GM21723 (cell line): Measurements from ENCODE around the gene C12orf43.
"Not testable (repeated sequence)": the region's sequence is repeated elsewhere in the genome, so short reads cannot be mapped to it uniquely, and the experiment has no call there.

Experiments used
- ATAC-seq: cut with Tn5 transposase; IDR thresholded peaks from one replicate; pipeline ENCODE4 v1.9.1; 2021; ENCODE audit warnings: mild to moderate bottlenecking, moderate library complexity; ENCODE audit not compliant: unreplicated experiment

The C12orf43 gene, protein sequence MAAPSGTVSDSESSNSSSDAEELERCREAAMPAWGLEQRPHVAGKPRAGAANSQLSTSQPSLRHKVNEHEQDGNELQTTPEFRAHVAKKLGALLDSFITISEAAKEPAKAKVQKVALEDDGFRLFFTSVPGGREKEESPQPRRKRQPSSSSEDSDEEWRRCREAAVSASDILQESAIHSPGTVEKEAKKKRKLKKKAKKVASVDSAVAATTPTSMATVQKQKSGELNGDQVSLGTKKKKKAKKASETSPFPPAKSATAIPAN

DNA sequence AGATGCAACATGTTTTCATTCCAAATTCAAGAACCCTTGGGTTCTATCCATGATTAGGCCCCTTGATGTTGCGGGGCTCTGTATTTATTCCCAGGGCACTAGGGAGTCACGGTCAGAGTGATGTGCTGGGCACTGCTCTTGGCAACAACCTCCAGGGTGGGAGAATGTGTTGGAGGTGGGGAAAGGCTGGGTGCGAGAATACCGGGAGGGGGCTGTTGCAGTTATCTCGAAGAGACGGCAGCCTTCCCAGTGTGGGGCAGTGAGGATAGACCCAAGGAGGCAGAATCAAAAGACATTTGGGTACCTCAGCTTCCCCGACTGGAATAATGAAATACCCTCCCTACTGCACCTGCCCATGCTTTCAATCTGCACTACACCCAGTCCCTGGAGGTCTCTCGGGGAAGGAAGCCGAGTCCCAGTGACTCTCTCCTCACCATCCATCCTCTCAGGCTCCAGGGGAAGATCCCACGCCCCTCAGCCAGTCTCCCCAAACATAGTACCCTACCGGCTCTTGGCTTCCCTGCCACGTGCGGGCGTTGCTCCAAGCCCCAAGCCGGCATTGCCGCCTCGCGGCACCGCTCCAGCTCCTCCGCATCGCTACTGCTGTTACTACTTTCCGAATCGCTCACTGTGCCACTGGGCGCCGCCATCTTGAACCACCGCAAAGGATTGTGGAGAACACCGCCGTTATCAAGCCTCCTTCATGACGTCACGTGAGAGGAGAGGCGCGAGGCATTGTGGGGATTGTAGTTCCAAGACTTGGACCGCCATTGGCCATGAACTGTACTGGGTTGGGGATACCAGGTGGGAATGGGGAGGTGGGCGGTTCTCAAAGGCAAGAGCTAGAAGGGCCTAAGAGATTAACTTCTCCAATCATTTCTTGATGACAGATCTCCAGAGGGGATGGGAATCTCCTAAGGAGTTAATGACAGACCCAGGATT, at the start of gene C12orf43:
Gene C12orf43, minus strand, starts transcription at position 663 of the 942 bp plus-strand sequence. Its CDS starts 13 bp downstream, at position 650.
- peak; percentile 95 for ATAC-seq

GRCh38 chr12:121065345-121065744, 49.1 kb upstream of the C12orf43 start:
- no peak for ATAC-seq

DNA sequence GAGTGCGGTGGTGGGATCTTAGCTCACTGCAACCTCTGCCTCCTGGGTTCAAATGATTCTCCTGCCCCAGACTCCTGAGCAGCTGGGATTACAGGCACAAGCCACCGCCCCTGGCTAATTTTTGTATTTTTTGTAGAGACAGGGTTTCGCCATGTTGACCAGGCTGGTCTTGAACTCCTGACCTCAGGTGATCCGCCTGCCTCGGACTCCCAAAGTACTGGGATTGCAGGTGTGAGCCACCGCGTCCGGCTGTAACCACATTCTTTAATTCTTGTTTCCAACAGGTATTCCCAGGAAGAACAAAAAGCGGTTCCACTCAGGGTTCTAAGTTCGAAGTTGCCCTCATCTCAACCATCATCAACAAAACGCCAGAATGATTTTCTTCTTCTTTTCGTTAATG, 48.3 kb upstream of the C12orf43 start:
- not testable (repeated sequence) for ATAC-seq

DNA sequence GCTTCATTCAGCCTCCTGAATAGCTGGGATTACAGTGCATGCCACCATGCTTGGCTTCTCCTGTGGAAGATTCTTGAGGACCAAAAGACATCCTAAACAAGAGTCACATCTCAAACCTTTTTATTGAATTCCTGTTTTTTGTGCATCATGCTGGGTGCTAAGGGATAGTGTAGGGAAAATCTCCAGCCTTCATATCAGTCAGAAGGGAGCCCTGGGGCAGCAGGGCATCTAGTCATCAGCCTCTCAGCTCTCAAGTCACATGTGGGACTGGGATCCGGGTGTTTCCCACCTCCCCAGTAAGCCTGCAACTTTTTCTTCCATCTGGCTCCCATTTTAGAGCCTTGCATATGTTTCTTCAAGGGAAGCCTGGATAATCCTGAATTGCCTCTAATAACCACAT, 47.8 kb upstream of the C12orf43 start:
- ATAC-seq: no peak

- no peak for ATAC-seq
These were observed 46.2 kb upstream of the C12orf43 start for GRCh38 chr12:121062391-121063045.

DNA sequence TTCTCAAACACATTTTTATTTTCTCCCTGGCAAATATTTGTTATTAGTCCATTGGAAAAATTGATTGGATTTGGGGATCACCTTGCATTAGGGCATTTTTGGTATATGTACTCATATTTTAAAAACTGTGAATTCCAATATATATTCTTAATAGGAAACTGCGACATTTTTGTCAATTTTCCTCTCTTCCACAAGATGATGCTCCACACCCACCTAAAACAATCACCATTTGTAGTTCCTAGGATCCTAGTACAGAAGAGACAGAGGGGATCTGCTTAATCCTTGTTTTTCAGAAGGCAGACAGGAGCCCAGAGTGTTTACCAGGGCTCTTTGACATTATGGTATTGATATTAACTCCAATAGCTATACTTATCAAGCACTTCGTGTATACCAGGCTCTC, 45.5 kb upstream of the C12orf43 start:
- ATAC-seq: no peak

DNA sequence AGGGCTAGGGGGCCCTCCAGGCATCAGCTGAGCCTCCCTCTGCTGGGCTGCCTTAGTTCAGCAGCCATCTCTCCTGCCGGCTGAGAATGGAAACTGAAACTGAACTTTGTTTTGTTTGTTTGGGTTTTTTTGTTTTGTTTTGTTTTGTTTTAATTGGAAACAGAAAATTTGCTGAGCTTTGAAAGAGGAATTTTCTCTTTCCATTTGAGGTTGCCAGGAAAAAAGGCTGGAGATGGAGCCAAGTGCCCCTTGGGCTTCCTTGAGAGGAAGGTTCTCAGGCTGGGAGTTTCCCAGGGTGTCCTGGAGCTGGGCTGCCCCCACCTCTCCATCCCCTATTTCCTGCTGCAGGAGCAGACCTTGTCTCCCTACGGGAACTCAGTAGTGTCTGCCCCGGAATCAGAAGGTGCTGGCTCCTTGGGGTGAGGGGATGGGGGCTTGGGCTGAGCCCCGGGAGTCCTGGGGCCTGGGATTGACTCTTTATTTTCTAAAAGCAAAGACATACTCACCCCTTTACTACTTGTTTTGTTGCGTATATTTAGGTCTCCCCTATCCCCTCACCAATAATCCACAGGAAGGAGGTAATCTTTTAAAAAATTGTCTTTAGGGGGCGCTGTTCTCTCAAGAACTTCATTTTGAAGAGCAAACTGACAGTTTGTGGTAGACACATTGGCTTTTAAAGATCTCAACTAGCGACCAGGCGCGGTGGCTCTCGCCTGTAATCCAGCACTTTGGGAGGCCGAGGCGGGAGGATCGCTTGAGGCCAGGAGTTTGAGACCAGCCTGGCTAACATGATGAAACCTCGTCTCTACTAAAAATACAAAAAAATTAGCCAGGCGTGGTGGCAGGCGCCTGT, 44.1 kb upstream of the C12orf43 start:
- peak; percentile 84 for ATAC-seq

GRCh38 chr12:121059031-121059898, 43.0 kb upstream of the C12orf43 start:
- ATAC-seq: peak; percentile 22

GRCh38 chr12:121057794-121058193, 41.5 kb upstream of the C12orf43 start:
- ATAC-seq: no peak

DNA sequence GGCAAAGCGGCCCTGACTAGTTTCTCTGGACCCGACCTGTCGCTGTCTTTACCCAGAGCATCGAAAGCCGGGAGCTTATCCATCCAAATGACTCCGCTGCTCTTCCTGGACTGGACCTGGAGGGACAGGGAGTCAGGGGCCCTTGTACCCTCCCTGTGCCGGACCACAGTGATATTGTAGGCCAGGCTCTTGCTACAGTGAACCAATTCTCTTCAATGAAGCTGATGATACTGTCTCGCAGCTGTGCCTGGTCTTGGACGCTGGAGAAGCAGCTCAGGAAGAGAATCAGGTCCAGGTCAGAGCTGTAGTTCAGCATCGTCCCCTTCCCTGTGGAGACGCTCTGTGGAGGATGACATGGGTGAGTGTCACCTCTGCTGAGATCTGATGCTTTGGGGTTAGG, 37.4 kb upstream of the C12orf43 start:
- ATAC-seq: no peak

GRCh38 chr12:121050725-121051124, 34.4 kb upstream of the C12orf43 start:
- no peak for ATAC-seq

GRCh38 chr12:121048442-121048841, 32.2 kb upstream of the C12orf43 start:
- no peak for ATAC-seq

DNA sequence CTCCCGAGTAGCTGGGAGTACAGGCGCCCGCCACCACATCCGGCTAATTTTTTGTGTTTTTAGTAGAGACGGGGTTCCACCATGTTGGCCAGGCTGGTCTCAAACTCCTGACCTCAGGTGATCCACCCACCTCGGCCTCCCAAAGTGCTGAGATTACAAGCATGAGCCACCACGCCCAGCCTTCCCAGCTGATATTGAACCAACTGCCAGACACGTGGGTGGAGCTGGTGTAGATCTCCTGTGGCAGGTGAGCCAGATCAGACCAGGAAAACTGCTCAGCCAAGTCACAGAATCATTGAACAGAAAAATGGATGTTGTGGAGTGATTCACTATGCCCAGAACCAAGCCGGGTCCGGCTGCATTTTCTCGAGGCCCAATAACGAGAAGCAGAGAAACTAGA, 31.1 kb upstream of the C12orf43 start:
- not testable (repeated sequence) for ATAC-seq

DNA sequence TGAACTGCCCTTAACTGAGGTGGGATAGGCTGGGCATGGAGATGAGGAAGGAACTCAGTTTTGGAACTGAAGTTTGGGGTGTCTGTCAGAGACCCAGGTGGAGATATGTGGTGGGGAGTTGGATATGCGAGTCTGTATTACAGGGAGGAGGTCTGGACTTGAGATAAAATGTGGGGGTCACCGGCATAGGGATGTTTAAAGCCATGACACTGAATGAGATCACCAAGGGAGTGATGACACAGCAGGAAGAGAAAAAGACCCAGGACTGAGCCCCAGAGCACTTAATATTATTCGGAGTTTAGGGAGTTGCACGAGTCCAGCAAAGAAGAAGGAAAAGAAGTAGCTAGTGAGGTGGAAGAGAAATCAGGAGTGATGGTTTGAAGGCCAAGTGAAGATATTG, 26.8 kb upstream of the C12orf43 start:
- no peak for ATAC-seq

- ATAC-seq: peak; percentile 84
These were observed 22.8 kb upstream of the C12orf43 start, which contains the start of gene OASL for GRCh38 chr12:121038861-121039668. Gene OASL, minus strand, starts transcription at chr12:121039246. Its CDS starts 275 bp downstream, at chr12:121038971.

GRCh38 chr12:121036810-121037326, 20.6 kb upstream of the C12orf43 start:
- ATAC-seq: no peak

DNA sequence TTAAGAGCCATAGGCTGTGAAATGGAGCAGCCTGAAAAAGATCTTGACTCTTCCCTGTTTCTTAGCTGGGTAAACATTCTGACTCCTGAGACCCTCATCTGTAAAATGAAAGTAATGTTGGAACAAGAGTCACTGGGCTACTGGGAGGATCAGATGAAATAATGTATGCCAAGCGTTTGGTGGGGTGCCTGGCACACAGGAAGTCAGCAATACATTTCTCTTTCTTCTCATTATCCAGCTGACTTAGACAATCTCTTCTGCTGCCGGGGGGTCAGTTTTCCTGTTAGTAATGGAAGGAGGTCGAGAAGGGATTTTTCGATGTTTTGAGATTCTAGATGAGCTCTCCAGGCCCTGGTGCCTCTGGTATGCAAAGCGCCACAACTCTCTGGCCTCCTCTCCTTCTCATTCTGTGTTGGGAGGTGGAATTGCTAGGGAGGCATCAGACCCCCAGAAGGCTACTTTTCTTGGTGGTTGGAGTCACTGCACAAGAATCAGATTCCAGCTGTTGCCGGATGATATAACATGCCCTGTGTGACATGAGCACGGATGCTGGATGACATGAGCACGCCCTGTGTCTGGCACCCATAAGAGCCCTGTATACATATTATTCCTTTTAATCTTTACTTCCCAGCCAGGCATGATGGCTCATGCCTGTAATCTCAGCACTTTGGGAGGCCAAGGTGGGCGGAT, 18.5 kb upstream of the C12orf43 start:
- ATAC-seq: no peak
